Gastrocnemius medialis (tissue), 4 donors: ENCODE measurements around the gene RASA4B. TPM values are rescaled to one million over a fixed set of nuclear protein-coding genes. Genes with fewer than 3 reads are reported as not detected.

ENCODE experiments used
- ATAC-seq, 2 donors: fragments of 150-250 bp; one replicate each; pipeline ENCODE4 v1.9.1; 2016
- DNase-seq, 2 donors: peaks; one replicate each; pipeline ENCODE4 v3.0.0-alpha.2; 2019
- H3K27ac ChIP-seq, 4 donors: fragments of 200-600 bp; sonication (generic); 1 replicate in 1 of 4; 2 replicates in 3 of 4; pipeline ENCODE4 v1.5.1; 2016 to 2018; ENCODE audit warnings: mild to moderate bottlenecking in 2 of 4, moderate library complexity in 1 of 4
- H3K27me3 ChIP-seq, 3 donors: fragments of 200-600 bp; sonication (generic) in 2 of 3; 1 replicate in 1 of 3; 2 replicates in 2 of 3; pipeline versions ENCODE4 v1.5.1 to v1.6.0; 2016 to 2019; ENCODE audit warnings: mild to moderate bottlenecking in 1 of 3, moderate library complexity in 1 of 3
- H3K36me3 ChIP-seq, 2 donors: fragments of 200-600 bp; sonication (generic) in 1 of 2; one replicate each; pipeline ENCODE4 v1.5.1; 2017 to 2018
- H3K4me1 ChIP-seq, 2 donors: fragments of 200-600 bp; sonication (generic) in 1 of 2; one replicate each; pipeline ENCODE4 v1.5.1; 2016 to 2017; ENCODE audit warnings: mild to moderate bottlenecking in 2 of 2
- H3K4me3 ChIP-seq, 4 donors: fragments of 200-600 bp; sonication (generic) in 3 of 4; 1 replicate in 1 of 4; 2 replicates in 3 of 4; pipeline ENCODE4 v1.5.1; 2016 to 2019; ENCODE audit warnings: mild to moderate bottlenecking in 2 of 4
- H3K9me3 ChIP-seq, 3 donors: fragments of 200-600 bp; sonication (generic) in 2 of 3; 1 replicate in 1 of 3; 2 replicates in 2 of 3; pipeline ENCODE4 v1.5.1; 2016 to 2019
- POLR2A ChIP-seq, 2 donors: fragments of 450-650 bp; IDR thresholded peaks; one replicate each; pipeline ENCODE4 v1.6.1; 2017; ENCODE audit warnings: antibody characterized with exemption in 2 of 2, mild to moderate bottlenecking in 2 of 2, moderate library complexity in 2 of 2
- in situ Hi-C, 4 donors: fragments of 200-750 bp; cut with MboI; loops; one replicate each; pipeline versions ENCODE4 v1.15.0 to v1.8.0; 2017; ENCODE audit warnings: low sequenced_read_pairs in 4 of 4
- intact Hi-C: fragments of 100-400 bp; cut with DNase I; formaldehyde crosslinking; loops from one replicate; pipeline ENCODE4 v1.15.1; 2023; ENCODE audit warnings: low total_unique reads
- total RNA-seq, 4 donors: library from RNA; depleted of rRNA; stranded (reverse); fragments of >200 nt; gene quantifications; one replicate each; pipeline versions ENCODE4 v1.1.0 to v1.2.3, GENCODE V29; 2016
- TF ChIP-seq, protein P1 (sequence below), 5 experiments: fragments of 450-650 bp in 3 of 5; fragments of 200-600 bp in 2 of 5; sonication (generic) in 2 of 5; IDR thresholded peaks in 4 of 5; conservative IDR thresholded peaks in 1 of 5; 1 replicate in 4 of 5; 2 replicates in 1 of 5; pipeline ENCODE4 v1.5.1; 2016 to 2019; ENCODE audit warnings: antibody characterized with exemption in 5 of 5, mild to moderate bottlenecking in 3 of 5, moderate library complexity in 3 of 5

Gene RASA4B
- total RNA-seq, 4 donors from 2014 or later = 38.0 to 127 (median 86.0) TPM

DNA sequence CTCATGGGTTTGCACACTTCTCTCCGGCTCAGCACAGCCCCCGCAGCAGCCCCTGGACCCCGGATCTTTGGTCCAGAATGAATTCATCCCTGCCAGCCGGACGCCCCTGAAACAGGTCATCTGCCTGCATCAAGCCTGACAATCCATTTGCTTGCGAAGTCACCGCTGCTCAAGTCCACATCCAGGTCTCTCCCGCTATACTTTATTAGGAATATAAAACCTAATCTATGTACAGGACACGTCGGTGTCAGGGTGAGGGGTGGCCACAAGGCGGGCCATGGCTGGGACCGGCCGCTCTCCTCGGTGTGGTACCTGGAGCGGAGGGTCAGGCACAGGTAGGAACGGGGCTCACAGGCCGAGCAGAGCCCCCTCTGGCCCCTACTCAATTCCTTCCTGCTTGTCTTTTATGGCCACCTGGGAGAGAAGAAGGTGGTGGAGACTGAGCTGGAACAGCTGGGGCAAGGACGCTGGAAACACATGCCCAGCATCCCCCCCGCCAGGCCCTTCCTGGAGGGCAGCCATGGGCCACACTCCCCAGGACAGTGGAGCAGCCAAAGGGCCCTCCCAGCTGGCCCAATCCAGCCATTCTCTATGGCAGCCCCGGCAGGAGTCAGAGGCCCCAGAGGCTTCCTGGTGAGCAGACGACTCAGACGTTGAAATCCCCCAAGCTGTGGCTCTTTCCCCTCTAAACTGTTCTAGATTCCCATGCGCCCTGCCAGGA, 44.1 kb downstream of the RASA4B start:
- Histone ChIP-seq H3K27me3 (no peaks in the 10 kb centered on the region), H3K4me1 (peaks cover 0 to 11% of the 10 kb centered on the region in 2 donors), H3K27ac (peak overlapping the region in 1 of 4 donors; percentile 10), H3K9me3 (no peaks in the 10 kb centered on the region), H3K36me3 (peaks cover 0 to 20% of the 10 kb centered on the region in 2 donors), H3K4me3 (no peak overlapping the region)
- ATAC-seq (no peak), DNase-seq (peak; percentile 2 to 48)
- TF ChIP-seq, protein P1, sequence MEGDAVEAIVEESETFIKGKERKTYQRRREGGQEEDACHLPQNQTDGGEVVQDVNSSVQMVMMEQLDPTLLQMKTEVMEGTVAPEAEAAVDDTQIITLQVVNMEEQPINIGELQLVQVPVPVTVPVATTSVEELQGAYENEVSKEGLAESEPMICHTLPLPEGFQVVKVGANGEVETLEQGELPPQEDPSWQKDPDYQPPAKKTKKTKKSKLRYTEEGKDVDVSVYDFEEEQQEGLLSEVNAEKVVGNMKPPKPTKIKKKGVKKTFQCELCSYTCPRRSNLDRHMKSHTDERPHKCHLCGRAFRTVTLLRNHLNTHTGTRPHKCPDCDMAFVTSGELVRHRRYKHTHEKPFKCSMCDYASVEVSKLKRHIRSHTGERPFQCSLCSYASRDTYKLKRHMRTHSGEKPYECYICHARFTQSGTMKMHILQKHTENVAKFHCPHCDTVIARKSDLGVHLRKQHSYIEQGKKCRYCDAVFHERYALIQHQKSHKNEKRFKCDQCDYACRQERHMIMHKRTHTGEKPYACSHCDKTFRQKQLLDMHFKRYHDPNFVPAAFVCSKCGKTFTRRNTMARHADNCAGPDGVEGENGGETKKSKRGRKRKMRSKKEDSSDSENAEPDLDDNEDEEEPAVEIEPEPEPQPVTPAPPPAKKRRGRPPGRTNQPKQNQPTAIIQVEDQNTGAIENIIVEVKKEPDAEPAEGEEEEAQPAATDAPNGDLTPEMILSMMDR (IDR thresholded peaks at IDR 0.05 in 4 of 5, conservative IDR thresholded peaks at IDR 0.05 in 1 of 5) = no peak
- TF ChIP-seq POLR2A (IDR thresholded peaks at IDR 0.05) = no peak
- intact Hi-C loops = no loop called here
- in situ Hi-C loops = no loop called here

DNA sequence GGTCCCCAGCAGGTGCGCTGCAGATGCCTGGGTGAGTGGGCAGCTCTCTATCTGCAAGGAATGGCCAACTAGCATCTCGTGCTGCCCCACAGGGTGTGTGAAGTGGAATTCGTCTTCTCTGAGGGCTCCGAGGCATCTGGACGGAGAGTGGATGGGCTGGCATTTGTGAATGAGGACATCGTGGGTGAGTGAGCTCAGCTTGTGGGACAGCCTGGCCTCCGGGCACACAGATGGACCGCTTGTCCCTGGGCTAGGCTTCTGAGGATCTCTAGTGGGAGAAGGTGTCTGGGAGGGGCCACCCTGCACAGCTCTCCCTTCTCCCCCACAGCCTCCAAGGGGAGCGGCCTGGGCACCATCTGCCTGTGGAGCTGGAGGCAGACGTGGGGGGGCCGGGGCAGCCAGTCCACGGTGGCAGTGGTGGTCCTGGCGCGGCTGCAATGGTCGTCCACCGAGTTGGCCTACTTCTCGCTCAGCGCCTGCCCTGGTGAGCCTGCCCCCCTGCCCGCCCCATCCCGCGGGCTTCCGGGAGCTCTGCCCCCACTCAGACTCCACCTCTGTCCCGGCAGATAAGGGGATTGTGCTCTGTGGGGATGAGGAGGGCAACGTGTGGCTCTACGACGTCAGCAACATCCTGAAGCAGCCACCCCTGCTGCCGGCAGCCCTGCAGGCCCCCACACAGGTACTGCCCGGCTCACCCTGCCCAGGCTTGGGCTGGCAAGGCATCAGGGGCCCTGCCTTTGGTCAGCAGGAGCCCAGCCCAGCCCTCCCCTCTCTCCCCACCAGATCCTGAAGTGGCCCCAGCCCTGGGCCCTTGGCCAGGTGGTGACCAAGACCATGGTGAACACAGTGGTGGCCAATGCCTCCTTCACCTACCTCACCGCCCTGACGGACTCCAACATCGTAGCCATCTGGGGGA, 45.2 kb downstream of the RASA4B start:
- Histone ChIP-seq H3K4me1 (peaks cover 0 to 11% of the 10 kb centered on the region in 2 donors), H3K4me3 (no peak overlapping the region), H3K27ac (peak overlapping the region in 1 of 4 donors; percentile 9), H3K9me3 (no peaks in the 10 kb centered on the region), H3K36me3 (peaks cover 0 to 20% of the 10 kb centered on the region in 2 donors), H3K27me3 (no peaks in the 10 kb centered on the region)
- TF ChIP-seq, protein P1 (IDR thresholded peaks at IDR 0.05 in 4 of 5, conservative IDR thresholded peaks at IDR 0.05 in 1 of 5) = no peak
- TF ChIP-seq POLR2A (IDR thresholded peaks at IDR 0.05) = no peak
- peak; percentile 1 to 15 for DNase-seq
- in situ Hi-C loops (no loop called here), intact Hi-C loops (no loop called here)
- no peak for ATAC-seq

DNA sequence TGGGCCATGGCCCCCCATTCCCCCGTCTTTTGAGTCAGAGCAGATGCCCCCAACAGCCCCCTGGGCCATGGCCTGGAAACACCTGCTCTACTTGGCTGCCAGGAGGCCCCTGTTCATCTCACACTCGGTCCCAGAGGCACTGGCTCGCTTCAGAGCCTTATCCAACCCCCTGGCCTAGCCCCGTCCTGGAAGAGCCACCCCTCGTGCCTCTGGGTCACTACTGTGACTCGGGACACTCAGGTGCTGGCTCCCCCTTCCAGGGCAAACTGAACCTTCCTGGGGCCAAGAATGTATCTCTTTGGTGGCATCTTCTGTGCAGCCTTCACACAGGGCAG, 45.8 kb downstream of the RASA4B start:
- Histone ChIP-seq H3K27ac (peak overlapping the region in 1 of 4 donors; percentile 9), H3K4me1 (peaks cover 0 to 11% of the 10 kb centered on the region in 2 donors), H3K4me3 (no peak overlapping the region), H3K36me3 (peaks cover 0 to 20% of the 10 kb centered on the region in 2 donors), H3K27me3 (no peaks in the 10 kb centered on the region), H3K9me3 (no peaks in the 10 kb centered on the region)
- ATAC-seq = no peak
- intact Hi-C loops (no loop called here), in situ Hi-C loops (no loop called here)
- TF ChIP-seq POLR2A (IDR thresholded peaks at IDR 0.05) = no peak
- DNase-seq = no peak

DNA sequence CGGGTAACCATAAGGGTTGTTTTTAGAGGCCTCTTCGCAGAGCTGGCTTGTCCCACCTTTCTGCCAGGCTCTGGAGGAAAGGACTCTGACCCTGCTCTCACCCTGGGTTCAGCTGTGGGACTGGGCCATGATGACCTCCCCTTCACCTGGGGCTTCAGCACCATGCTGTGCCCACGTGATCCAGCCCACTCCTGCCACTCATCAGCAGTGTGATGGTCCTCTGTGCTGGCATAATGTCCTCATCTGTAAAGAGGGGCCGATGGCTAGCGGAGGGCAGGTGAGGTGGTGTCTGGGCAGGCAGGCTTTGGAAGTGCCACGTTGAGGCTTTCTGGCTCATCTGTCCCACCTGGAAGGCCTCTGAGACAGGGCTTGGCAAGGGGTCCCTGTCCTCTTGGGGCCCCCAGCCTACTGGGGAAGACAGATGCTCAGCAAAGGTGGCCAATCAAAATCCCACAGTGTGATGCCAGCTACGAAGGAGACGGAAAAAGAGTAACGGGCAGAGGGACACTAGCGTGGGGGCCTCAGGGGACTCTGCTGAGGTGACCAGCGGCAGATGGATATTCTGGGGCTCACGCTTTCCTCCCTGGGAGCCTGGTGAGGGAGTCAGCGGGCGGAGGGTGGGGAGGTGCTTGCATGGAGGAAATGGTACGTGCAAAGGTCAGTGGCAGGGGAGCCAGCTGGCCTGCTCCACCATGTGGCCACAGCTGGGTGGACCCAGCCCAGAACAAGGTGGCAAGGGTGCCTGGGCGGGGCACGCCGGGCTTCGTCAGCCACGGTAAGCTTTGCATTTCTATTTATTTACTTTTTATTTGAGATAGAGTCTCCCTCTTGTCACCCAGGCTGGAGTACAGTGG, 47.4 kb downstream of the RASA4B start:
- peak in 1 of 2 donors; percentile 24 for ATAC-seq
- TF ChIP-seq POLR2A (IDR thresholded peaks at IDR 0.05) = no peak
- TF ChIP-seq, protein P1 (IDR thresholded peaks at IDR 0.05 in 4 of 5, conservative IDR thresholded peaks at IDR 0.05 in 1 of 5) = no peak
- in situ Hi-C loops (loop anchor here in 1 of 4 donors (10.0 kb wide), 1 partner anchor 65 kb away; no protein-coding TSS in a partner anchor), intact Hi-C loops (no loop called here)
- Histone ChIP-seq H3K36me3 (peaks cover 0 to 16% of the 10 kb centered on the region in 2 donors), H3K27ac (no peak overlapping the region), H3K9me3 (no peaks in the 10 kb centered on the region), H3K27me3 (no peaks in the 10 kb centered on the region), H3K4me3 (no peak overlapping the region), H3K4me1 (peaks cover 4 to 21% of the 10 kb centered on the region in 2 donors)
- DNase-seq = peak; percentile 6 to 50
